GM18499 (cell line): Measurements from ENCODE around the gene FGF12.

Source experiments
- ATAC-seq: cut with Tn5 transposase; IDR thresholded peaks from one replicate; pipeline ENCODE4 v1.9.1; 2021; ENCODE audit warnings: moderate number of reproducible peaks; ENCODE audit not compliant: insufficient read depth, unreplicated experiment

FGF12 gene

GRCh38 chr3:192433704-192434103 lies 293.6 kb downstream of the FGF12 start:
- ATAC-seq, result no peak

GRCh38 chr3:192422997-192423342 lies 304.4 kb downstream of the FGF12 start:
- no peak for ATAC-seq

- ATAC-seq, result no peak
Observed at GRCh38 chr3:192422321-192422996, 304.9 kb downstream of the FGF12 start.

GRCh38 chr3:192419312-192419711 lies 308.0 kb downstream of the FGF12 start:
- ATAC-seq, result no peak

- no peak for ATAC-seq
Observed at GRCh38 chr3:192417559-192418055, 309.7 kb downstream of the FGF12 start.

GRCh38 chr3:192417017-192417416 lies 310.3 kb downstream of the FGF12 start:
- ATAC-seq, result no peak

- no peak for ATAC-seq
Observed at GRCh38 chr3:192413461-192413860, 313.9 kb downstream of the FGF12 start.

- no peak for ATAC-seq
Observed at GRCh38 chr3:192410684-192410960, 316.7 kb downstream of the FGF12 start.

- no peak for ATAC-seq
Observed at GRCh38 chr3:192409838-192410683, 317.3 kb downstream of the FGF12 start.

GRCh38 chr3:192409201-192409837 lies 318.0 kb downstream of the FGF12 start:
- ATAC-seq, result no peak

GRCh38 chr3:192408647-192409200 lies 318.6 kb downstream of the FGF12 start:
- ATAC-seq, result no peak

GRCh38 chr3:192408007-192408646 lies 319.2 kb downstream of the FGF12 start:
- no peak for ATAC-seq

- no peak for ATAC-seq
Observed at GRCh38 chr3:192399767-192400166, 327.6 kb downstream of the FGF12 start.

- no peak for ATAC-seq
Observed at GRCh38 chr3:192397012-192397411, 330.3 kb downstream of the FGF12 start.

GRCh38 chr3:192395506-192395905 lies 331.8 kb downstream of the FGF12 start:
- ATAC-seq, result no peak

GRCh38 chr3:192392986-192393385 lies 334.4 kb downstream of the FGF12 start:
- no peak for ATAC-seq

GRCh38 chr3:192382861-192383260 lies 344.5 kb downstream of the FGF12 start:
- ATAC-seq, result no peak

- no peak for ATAC-seq
Observed at GRCh38 chr3:192373586-192373985, 353.8 kb downstream of the FGF12 start.

GRCh38 chr3:192373032-192373431 lies 354.3 kb downstream of the FGF12 start:
- no peak for ATAC-seq

GRCh38 chr3:192372616-192373015 lies 354.7 kb downstream of the FGF12 start:
- ATAC-seq, result no peak
